Activated CD8-positive, alpha-beta memory T cell treated with anti-CD3 and anti-CD28 coated beads, Interleukin-2, amount 10 ng/mL, durations not matched to agents 7 days and 5 days (primary cell): ENCODE data around the gene HPSE2. TPM values are rescaled to one million over a fixed set of nuclear protein-coding genes. Genes with fewer than 3 reads are reported as not detected.

Source experiments
- ATAC-seq: fragments of 150-1000 bp; cut with Tn5 transposase; one replicate; pipeline ENCODE4 v1.10.0; 2021; ENCODE audit warnings: moderate library complexity
- CTCF ChIA-PET: fragments of 350-600 bp; sonication (Branson Sonifier 250); formaldehyde crosslinking; loops from one replicate; lab custom pipeline; 2021; ENCODE audit warnings: antibody characterized with exemption; lab: Charles Lee
- DNase-seq: peaks from one replicate; pipeline ENCODE4 v3.0.0-alpha.2; 2020
- H3K27ac Mint-ChIP-seq: one replicate; pipeline ENCODE4 v1.8.0; 2021; ENCODE audit warnings: mild to moderate bottlenecking, mixed read lengths
- H3K27me3 Mint-ChIP-seq: one replicate; pipeline ENCODE4 v1.8.0; 2021; ENCODE audit warnings: mixed read lengths
- H3K36me3 Mint-ChIP-seq: one replicate; pipeline ENCODE4 v1.8.0; 2021; ENCODE audit warnings: mild to moderate bottlenecking, mixed read lengths
- H3K4me1 Mint-ChIP-seq: one replicate; pipeline ENCODE4 v1.8.0; 2021; ENCODE audit warnings: mixed read lengths
- H3K4me3 Mint-ChIP-seq: one replicate; pipeline ENCODE4 v1.8.0; 2021; ENCODE audit warnings: mild to moderate bottlenecking, moderate library complexity, mixed read lengths
- H3K9me3 Mint-ChIP-seq: one replicate; pipeline ENCODE4 v1.8.0; 2022; ENCODE audit warnings: low read depth, mixed read lengths
- total RNA-seq, 2 experiments: library from RNA; stranded (reverse); gene quantifications; one replicate each; pipeline ENCODE4 v1.2.3, GENCODE V29; 2021

HPSE2 gene
- total RNA-seq, 2 experiments from 2014 or later: not detected

- Mint-ChIP-seq H3K4me3 (no peak overlapping the region), H3K9me3 (no peaks in the 10 kb centered on the region), H3K27ac (no peak overlapping the region), H3K36me3 (no peaks in the 10 kb centered on the region), H3K4me1 (peaks cover 8% of the 10 kb centered on the region), H3K27me3 (peaks cover 7% of the 10 kb centered on the region)
- DNase-seq: no peak
- CTCF ChIA-PET: no interaction called here
- no peak for ATAC-seq
Measured at GRCh38 chr10:98617906-98618520, 617.6 kb downstream of the HPSE2 start.

GRCh38 chr10:98613446-98613845 lies 622.2 kb downstream of the HPSE2 start:
- H3K4me1 Mint-ChIP-seq: no peaks in the 10 kb centered on the region
- no peak for DNase-seq
- no peaks in the 10 kb centered on the region for H3K9me3 Mint-ChIP-seq
- CTCF ChIA-PET: no interaction called here
- peaks cover 7% of the 10 kb centered on the region for H3K27me3 Mint-ChIP-seq
- ATAC-seq: no peak
- H3K4me3 Mint-ChIP-seq: no peak overlapping the region
- H3K27ac Mint-ChIP-seq: no peak overlapping the region
- no peaks in the 10 kb centered on the region for H3K36me3 Mint-ChIP-seq

- no peak for ATAC-seq
- no peaks in the 10 kb centered on the region for H3K9me3 Mint-ChIP-seq
- CTCF ChIA-PET: no interaction called here
Measured at GRCh38 chr10:98611436-98611835, 624.2 kb downstream of the HPSE2 start.

DNA sequence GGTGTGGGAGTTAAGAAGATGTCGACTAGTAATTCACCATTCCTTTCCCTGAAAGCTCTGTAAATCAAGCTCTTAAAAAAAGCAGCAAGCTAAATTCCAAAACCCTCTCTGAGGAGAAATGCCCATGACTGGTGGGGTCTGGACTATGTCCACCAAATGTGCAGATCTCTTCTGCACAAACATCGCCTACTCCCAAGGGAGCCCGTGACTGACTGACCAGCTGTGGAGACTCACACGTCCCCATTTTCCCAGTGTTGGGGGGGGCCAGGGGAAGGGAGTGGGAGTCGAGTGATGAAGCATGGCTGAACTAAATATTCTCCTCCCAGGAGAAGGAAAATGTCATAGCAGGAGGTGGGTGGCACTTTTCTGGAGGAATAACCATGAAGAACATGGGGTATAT lies 624.8 kb downstream of the HPSE2 start:
- ATAC-seq: no peak
- Mint-ChIP-seq H3K9me3 (no peaks in the 10 kb centered on the region), H3K4me1 (no peaks in the 10 kb centered on the region), H3K36me3 (no peaks in the 10 kb centered on the region), H3K27ac (no peak overlapping the region), H3K4me3 (no peak overlapping the region), H3K27me3 (peaks cover 12% of the 10 kb centered on the region)
- CTCF ChIA-PET: no interaction called here
- no peak for DNase-seq

More at GRCh38 chr10:98611436-98611835, 624.2 kb downstream of the HPSE2 start:
- no peaks in the 10 kb centered on the region for H3K4me1 Mint-ChIP-seq
- no peak for DNase-seq
- H3K4me3 Mint-ChIP-seq: no peak overlapping the region
- no peak overlapping the region for H3K27ac Mint-ChIP-seq
- no peaks in the 10 kb centered on the region for H3K36me3 Mint-ChIP-seq
- peaks cover 10% of the 10 kb centered on the region for H3K27me3 Mint-ChIP-seq

DNA sequence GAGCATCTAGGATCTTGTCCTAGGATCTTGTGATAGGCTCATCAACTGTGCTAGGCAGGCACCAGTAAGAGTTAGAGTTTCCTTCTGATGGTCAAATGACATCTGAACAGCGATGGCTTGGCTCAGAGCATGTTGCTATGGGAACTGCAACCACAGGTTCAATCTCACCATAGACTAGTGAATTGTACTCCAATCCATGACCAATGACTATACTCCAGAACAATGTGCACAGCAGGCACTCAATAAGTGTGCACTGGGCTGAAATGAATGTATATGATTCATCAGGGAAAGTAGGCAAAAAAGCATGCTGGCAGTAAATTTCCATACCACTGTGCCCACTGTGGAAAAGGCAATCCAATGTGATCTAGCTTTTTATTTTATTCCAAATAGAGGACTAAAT lies 625.4 kb downstream of the HPSE2 start:
- Mint-ChIP-seq H3K27ac (no peak overlapping the region), H3K36me3 (no peaks in the 10 kb centered on the region), H3K9me3 (no peaks in the 10 kb centered on the region), H3K4me1 (no peaks in the 10 kb centered on the region), H3K27me3 (peaks cover 12% of the 10 kb centered on the region), H3K4me3 (no peak overlapping the region)
- no peak for DNase-seq
- CTCF ChIA-PET: no interaction called here
- ATAC-seq: no peak

DNA sequence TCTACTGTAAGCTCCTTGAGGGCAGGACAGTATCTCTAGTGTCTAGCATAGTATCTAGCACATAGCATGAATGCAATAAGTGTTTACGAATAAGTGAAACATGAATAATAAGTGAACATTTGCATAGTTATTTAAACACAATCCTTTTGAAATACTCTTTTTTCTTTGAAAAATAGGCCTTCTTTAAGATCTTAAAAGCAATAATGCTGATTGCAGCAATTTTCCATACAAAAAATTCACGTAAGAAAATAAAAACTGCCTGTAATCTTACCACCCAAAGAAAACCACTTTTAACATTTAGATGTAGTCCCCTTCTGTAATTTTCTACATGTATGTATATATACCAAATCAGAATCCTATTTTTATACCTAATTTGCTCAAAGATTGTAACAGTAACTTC lies 626.4 kb downstream of the HPSE2 start:
- ATAC-seq: no peak
- Mint-ChIP-seq H3K9me3 (no peaks in the 10 kb centered on the region), H3K36me3 (no peaks in the 10 kb centered on the region), H3K27me3 (peaks cover 12% of the 10 kb centered on the region), H3K4me1 (no peaks in the 10 kb centered on the region), H3K27ac (no peak overlapping the region), H3K4me3 (no peak overlapping the region)
- DNase-seq: no peak
- CTCF ChIA-PET: no interaction called here

DNA sequence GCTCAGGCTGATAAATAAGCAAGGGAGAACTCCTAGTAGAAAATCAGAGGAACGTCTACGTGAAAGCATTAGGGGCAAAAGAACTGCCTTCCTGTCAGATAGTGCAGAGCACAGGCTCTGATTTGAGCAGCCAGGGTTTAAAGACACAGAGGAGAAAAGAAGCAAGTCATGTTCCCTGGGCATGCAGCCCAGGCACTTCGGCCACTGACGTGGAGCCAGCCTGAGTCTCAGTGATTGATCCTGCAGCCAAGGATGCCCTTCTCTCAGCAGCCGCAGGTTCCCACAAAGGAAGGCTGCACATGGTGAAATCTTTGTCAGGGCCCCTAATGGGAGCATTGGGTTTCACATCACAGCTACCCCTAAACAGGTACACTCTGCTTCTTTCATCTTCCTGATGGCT lies 627.2 kb downstream of the HPSE2 start:
- no peak for DNase-seq
- Mint-ChIP-seq H3K9me3 (no peaks in the 10 kb centered on the region), H3K4me1 (no peaks in the 10 kb centered on the region), H3K27me3 (peaks cover 12% of the 10 kb centered on the region), H3K27ac (no peak overlapping the region), H3K36me3 (no peaks in the 10 kb centered on the region), H3K4me3 (no peak overlapping the region)
- CTCF ChIA-PET: no interaction called here
- no peak for ATAC-seq

DNA sequence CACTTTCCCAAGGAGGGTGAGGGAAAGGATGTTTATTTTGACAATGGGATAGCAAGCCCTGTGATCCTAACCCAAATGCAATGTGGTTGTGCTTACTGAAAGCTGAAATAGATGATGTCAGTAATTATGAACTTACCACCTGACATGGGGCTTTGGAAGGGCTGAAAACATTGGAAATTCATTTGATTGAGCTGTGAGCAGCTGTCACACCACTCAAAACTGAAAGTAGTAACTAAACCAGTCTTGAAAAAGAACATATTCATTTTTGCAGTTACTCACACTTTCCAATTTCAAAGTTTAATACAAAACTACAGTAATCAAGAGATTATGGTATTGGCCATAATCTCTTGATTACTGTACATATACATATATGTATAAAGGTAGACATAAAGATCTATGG lies 633.4 kb downstream of the HPSE2 start:
- CTCF ChIA-PET: no interaction called here
- no peak for ATAC-seq
- peaks cover 2% of the 10 kb centered on the region for H3K27me3 Mint-ChIP-seq
- no peaks in the 10 kb centered on the region for H3K4me1 Mint-ChIP-seq
- H3K4me3 Mint-ChIP-seq: no peak overlapping the region
- peaks cover 3% of the 10 kb centered on the region for H3K9me3 Mint-ChIP-seq
- no peak for DNase-seq
- H3K27ac Mint-ChIP-seq: no peak overlapping the region
- no peaks in the 10 kb centered on the region for H3K36me3 Mint-ChIP-seq

DNA sequence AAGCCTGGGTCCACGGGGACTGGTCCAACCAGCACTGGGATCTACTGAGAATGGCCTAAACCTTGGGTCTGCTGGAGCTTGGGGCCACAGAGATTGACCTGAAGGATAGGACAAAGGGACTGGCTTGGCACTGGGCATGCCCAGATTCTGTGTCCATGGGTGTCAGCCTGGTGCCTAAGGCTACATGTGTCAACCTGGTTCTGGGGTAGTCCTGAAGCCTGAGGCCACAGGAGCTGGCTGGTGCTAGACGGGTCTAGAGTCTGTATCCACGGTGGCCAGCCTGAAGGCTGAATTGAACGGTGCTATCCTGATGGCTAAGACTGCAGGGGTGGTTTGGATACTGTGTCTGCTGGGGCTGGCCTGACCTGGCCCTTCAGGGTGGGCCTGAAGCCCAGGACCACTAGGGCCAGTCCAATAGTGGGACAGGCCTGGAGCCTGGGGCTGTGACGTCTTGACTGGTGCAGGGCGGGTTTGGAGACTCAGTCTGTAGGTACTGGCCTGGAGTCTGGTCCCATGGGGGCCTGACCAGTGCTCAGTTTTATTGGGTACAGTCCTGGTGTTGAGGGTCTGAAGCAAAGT lies 636.5 kb downstream of the HPSE2 start:
- H3K36me3 Mint-ChIP-seq: no peaks in the 10 kb centered on the region
- CTCF ChIA-PET: no interaction called here
- ATAC-seq (no peak), DNase-seq (no peak)
- H3K4me3 Mint-ChIP-seq: no peak overlapping the region
- H3K27me3 Mint-ChIP-seq: no peaks in the 10 kb centered on the region
- peaks cover 8% of the 10 kb centered on the region for H3K9me3 Mint-ChIP-seq
- no peaks in the 10 kb centered on the region for H3K4me1 Mint-ChIP-seq
- H3K27ac Mint-ChIP-seq: no peak overlapping the region

GRCh38 chr10:98596404-98596803 lies 639.2 kb downstream of the HPSE2 start:
- Mint-ChIP-seq H3K9me3 (peaks cover 8% of the 10 kb centered on the region), H3K4me3 (no peak overlapping the region), H3K36me3 (no peaks in the 10 kb centered on the region), H3K27ac (no peak overlapping the region), H3K4me1 (no peaks in the 10 kb centered on the region), H3K27me3 (no peaks in the 10 kb centered on the region)
- no peak for DNase-seq
- CTCF ChIA-PET: no interaction called here
- ATAC-seq: no peak

DNA sequence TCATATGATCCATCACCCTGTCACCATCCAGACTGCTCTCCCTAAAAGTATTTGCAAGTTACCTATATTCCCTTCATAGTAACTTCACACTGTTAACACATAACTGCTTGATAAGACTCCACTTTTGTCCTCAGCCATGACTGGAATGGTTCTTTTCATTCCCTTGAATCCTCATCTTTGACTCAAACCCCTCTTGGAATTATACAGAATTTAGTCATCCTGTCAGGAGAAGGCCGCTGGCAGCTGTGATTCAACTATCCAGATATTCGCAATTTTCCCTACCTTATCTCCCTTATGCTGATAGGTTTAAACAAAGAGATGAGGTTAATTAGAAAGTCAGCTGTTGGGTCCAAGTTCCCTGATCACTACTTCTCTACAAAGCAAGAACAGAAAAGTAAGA lies 646.0 kb downstream of the HPSE2 start:
- DNase-seq: no peak
- H3K27me3 Mint-ChIP-seq: no peaks in the 10 kb centered on the region
- H3K36me3 Mint-ChIP-seq: no peaks in the 10 kb centered on the region
- no peak overlapping the region for H3K4me3 Mint-ChIP-seq
- no peaks in the 10 kb centered on the region for H3K4me1 Mint-ChIP-seq
- no peaks in the 10 kb centered on the region for H3K9me3 Mint-ChIP-seq
- CTCF ChIA-PET: no interaction called here
- H3K27ac Mint-ChIP-seq: no peak overlapping the region
- no peak for ATAC-seq

- no peaks in the 10 kb centered on the region for H3K36me3 Mint-ChIP-seq
- ATAC-seq (no peak), DNase-seq (no peak)
- no peaks in the 10 kb centered on the region for H3K27me3 Mint-ChIP-seq
- H3K4me1 Mint-ChIP-seq: no peaks in the 10 kb centered on the region
- CTCF ChIA-PET: no interaction called here
- no peak overlapping the region for H3K4me3 Mint-ChIP-seq
- H3K9me3 Mint-ChIP-seq: no peaks in the 10 kb centered on the region
- H3K27ac Mint-ChIP-seq: no peak overlapping the region
Measured at GRCh38 chr10:98589007-98589406, 646.6 kb downstream of the HPSE2 start.

DNA sequence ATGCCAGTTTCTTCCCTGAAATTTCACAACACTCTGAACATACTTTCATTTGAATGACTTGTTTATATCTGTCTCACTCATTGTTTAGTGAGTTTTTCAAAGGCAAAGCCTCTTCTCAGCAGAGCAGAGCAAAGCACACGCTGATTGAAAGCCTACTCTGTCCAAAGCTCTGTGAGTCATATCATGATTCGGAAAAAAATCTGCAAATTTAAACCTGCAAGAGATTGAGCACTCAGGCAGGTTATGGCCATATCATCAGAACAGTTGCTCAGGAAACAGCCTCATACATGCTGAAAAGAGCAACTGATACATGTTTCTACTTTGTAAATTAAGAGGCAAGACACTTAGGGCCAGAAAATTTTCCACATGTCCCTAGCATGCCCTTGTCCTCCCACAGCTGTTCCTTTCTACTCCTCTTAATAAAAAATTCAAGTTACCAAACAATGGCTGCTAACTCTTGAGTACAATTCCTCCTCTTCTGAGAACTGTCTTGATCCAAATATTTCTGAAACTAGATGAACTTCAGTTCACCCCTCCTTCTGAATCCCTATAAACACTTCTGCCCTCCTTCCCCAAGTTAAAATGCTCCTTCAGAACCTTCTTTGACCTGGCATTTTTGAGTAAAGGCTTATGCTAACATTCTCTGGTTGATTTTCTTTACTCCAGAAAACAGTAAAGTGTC lies 648.4 kb downstream of the HPSE2 start:
- CTCF ChIA-PET: interaction anchor here (0.6 kb wide), 1 partner anchor 62 kb away, joined by 3 read pairs; no protein-coding TSS in a partner anchor
- Mint-ChIP-seq H3K36me3 (no peaks in the 10 kb centered on the region), H3K9me3 (no peaks in the 10 kb centered on the region), H3K4me1 (no peaks in the 10 kb centered on the region), H3K4me3 (no peak overlapping the region), H3K27me3 (peaks cover 8% of the 10 kb centered on the region), H3K27ac (no peak overlapping the region)
- no peak for ATAC-seq
- no peak for DNase-seq

DNA sequence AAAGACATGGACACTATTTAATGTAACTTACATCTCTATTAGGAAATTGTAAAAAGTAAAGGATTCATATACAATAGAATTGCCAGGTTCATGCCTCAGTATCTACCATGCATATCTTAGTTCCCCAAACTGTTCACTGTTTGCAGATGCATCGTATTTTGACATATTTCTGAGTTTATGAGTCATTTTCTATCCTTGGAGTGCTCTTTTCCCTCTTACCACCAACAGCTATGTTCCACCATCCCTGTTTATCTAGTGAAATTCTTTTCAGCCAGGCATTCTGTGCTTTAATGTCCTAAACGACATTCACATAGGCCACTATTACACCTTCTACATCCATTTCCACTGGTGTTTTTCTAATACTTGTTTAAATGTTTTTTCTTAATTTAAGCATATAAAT lies 649.6 kb downstream of the HPSE2 start:
- ATAC-seq: no peak
- H3K27ac Mint-ChIP-seq: no peak overlapping the region

More for the DNA sequence above, 649.6 kb downstream of the HPSE2 start:
- no peak for DNase-seq
- Mint-ChIP-seq H3K4me1 (no peaks in the 10 kb centered on the region), H3K9me3 (no peaks in the 10 kb centered on the region), H3K36me3 (no peaks in the 10 kb centered on the region), H3K4me3 (no peak overlapping the region), H3K27me3 (peaks cover 8% of the 10 kb centered on the region)
- CTCF ChIA-PET: no interaction called here
